Measurements from ENCODE around the gene RSRP1.

The RSRP1 gene

GRCh38 chr1:25232027-25232865 lies 15.0 kb downstream of the RSRP1 start, which contains the start of gene SYF2:
TSS of gene SYF2 (minus strand) at chr1:25232502. CDS start at chr1:25232467, 35 bp downstream.
- peak; percentile 60 for TF ChIP-seq SPI1 (IDR thresholded peaks at IDR 0.05; ENCODE audit: low read depth, low read length)
- TF ChIP-seq PAX5 (IDR thresholded peaks at IDR 0.05; ENCODE audit: insufficient read depth, low read length, severe bottlenecking) = no peak
- peak; percentile 90 for TF ChIP-seq TAF1 (IDR thresholded peaks at IDR 0.05; ENCODE audit: low read depth, low read length)
- peak; percentile 38; the same call in 1 of the 2 replicates for TF ChIP-seq POU2F2 (IDR thresholded peaks at IDR 0.05; ENCODE audit: low read depth, low read length)
- TF ChIP-seq POLR2A (IDR thresholded peaks at IDR 0.05; ENCODE audit: low read depth, low read length) = peak; percentile 90
- TF ChIP-seq POLR2AphosphoS5 (IDR thresholded peaks at IDR 0.05; ENCODE audit: low read depth, low read length) = peak; percentile 86
- peak; percentile 89 for DNase-seq (ENCODE audit: insufficient read length, low spot score)
- FAIRE-seq = no peak

- DNase-seq (ENCODE audit: insufficient read length, low spot score) = no peak
- TF ChIP-seq POLR2AphosphoS5 (IDR thresholded peaks at IDR 0.05; ENCODE audit: low read depth, low read length) (no peak), PAX5 (IDR thresholded peaks at IDR 0.05; ENCODE audit: insufficient read depth, low read length, severe bottlenecking) (no peak), SPI1 (IDR thresholded peaks at IDR 0.05; ENCODE audit: low read depth, low read length) (no peak), TAF1 (IDR thresholded peaks at IDR 0.05; ENCODE audit: low read depth, low read length) (no peak), POU2F2 (IDR thresholded peaks at IDR 0.05; ENCODE audit: low read depth, low read length) (no peak), POLR2A (IDR thresholded peaks at IDR 0.05; ENCODE audit: low read depth, low read length) (no peak)
- FAIRE-seq = no peak
Observed at GRCh38 chr1:25223471-25223870, 23.8 kb downstream of the RSRP1 start.

- no peak for FAIRE-seq
- TF ChIP-seq PAX5 (IDR thresholded peaks at IDR 0.05; ENCODE audit: insufficient read depth, low read length, severe bottlenecking) (no peak), SPI1 (IDR thresholded peaks at IDR 0.05; ENCODE audit: low read depth, low read length) (no peak), POU2F2 (IDR thresholded peaks at IDR 0.05; ENCODE audit: low read depth, low read length) (no peak), POLR2AphosphoS5 (IDR thresholded peaks at IDR 0.05; ENCODE audit: low read depth, low read length) (no peak), POLR2A (IDR thresholded peaks at IDR 0.05; ENCODE audit: low read depth, low read length) (no peak), TAF1 (IDR thresholded peaks at IDR 0.05; ENCODE audit: low read depth, low read length) (no peak)
Observed at GRCh38 chr1:25222606-25223005, 24.6 kb downstream of the RSRP1 start.

GRCh38 chr1:25220666-25221065 lies 26.6 kb downstream of the RSRP1 start:
- no peak for FAIRE-seq
- TF ChIP-seq TAF1 (IDR thresholded peaks at IDR 0.05; ENCODE audit: low read depth, low read length) = no peak
- no peak for TF ChIP-seq SPI1 (IDR thresholded peaks at IDR 0.05; ENCODE audit: low read depth, low read length)
- TF ChIP-seq POU2F2 (IDR thresholded peaks at IDR 0.05; ENCODE audit: low read depth, low read length) = no peak
- DNase-seq (ENCODE audit: insufficient read length, low spot score) = no peak

More at GRCh38 chr1:25222606-25223005, 24.6 kb downstream of the RSRP1 start:
- DNase-seq (ENCODE audit: insufficient read length, low spot score) = no peak

GRCh38 chr1:25219661-25220251 lies 27.5 kb downstream of the RSRP1 start:
- TF ChIP-seq SPI1 (IDR thresholded peaks at IDR 0.05; ENCODE audit: low read depth, low read length) = no peak
- TF ChIP-seq POLR2AphosphoS5 (IDR thresholded peaks at IDR 0.05; ENCODE audit: low read depth, low read length) = no peak
- TF ChIP-seq POLR2A (IDR thresholded peaks at IDR 0.05; ENCODE audit: low read depth, low read length) = no peak
- TF ChIP-seq POU2F2 (IDR thresholded peaks at IDR 0.05; ENCODE audit: low read depth, low read length) = no peak
- no peak for TF ChIP-seq TAF1 (IDR thresholded peaks at IDR 0.05; ENCODE audit: low read depth, low read length)
- DNase-seq (ENCODE audit: insufficient read length, low spot score) = no peak
- FAIRE-seq = no peak

- DNase-seq (ENCODE audit: insufficient read length, low spot score) (no peak), FAIRE-seq (peak; percentile 13)
- TF ChIP-seq TAF1 (IDR thresholded peaks at IDR 0.05; ENCODE audit: low read depth, low read length) (no peak), SPI1 (IDR thresholded peaks at IDR 0.05; ENCODE audit: low read depth, low read length) (no peak), POLR2AphosphoS5 (IDR thresholded peaks at IDR 0.05; ENCODE audit: low read depth, low read length) (no peak), POLR2A (IDR thresholded peaks at IDR 0.05; ENCODE audit: low read depth, low read length) (no peak), PAX5 (IDR thresholded peaks at IDR 0.05; ENCODE audit: insufficient read depth, low read length, severe bottlenecking) (no peak), POU2F2 (IDR thresholded peaks at IDR 0.05; ENCODE audit: low read depth, low read length) (no peak)
Observed at GRCh38 chr1:25217598-25218232, 29.5 kb downstream of the RSRP1 start.

GRCh38 chr1:25217015-25217414 lies 30.2 kb downstream of the RSRP1 start:
- FAIRE-seq = no peak
- no peak for DNase-seq (ENCODE audit: insufficient read length, low spot score)
- no peak for TF ChIP-seq POLR2A (IDR thresholded peaks at IDR 0.05; ENCODE audit: low read depth, low read length)
- TF ChIP-seq POU2F2 (IDR thresholded peaks at IDR 0.05; ENCODE audit: low read depth, low read length) = no peak
- no peak for TF ChIP-seq TAF1 (IDR thresholded peaks at IDR 0.05; ENCODE audit: low read depth, low read length)
- no peak for TF ChIP-seq POLR2AphosphoS5 (IDR thresholded peaks at IDR 0.05; ENCODE audit: low read depth, low read length)
- TF ChIP-seq SPI1 (IDR thresholded peaks at IDR 0.05; ENCODE audit: low read depth, low read length) = no peak
- no peak for TF ChIP-seq PAX5 (IDR thresholded peaks at IDR 0.05; ENCODE audit: insufficient read depth, low read length, severe bottlenecking)

GRCh38 chr1:25216123-25216522 lies 31.1 kb downstream of the RSRP1 start:
- no peak for FAIRE-seq
- DNase-seq (ENCODE audit: insufficient read length, low spot score) = no peak
- TF ChIP-seq POLR2AphosphoS5 (IDR thresholded peaks at IDR 0.05; ENCODE audit: low read depth, low read length) (no peak), SPI1 (IDR thresholded peaks at IDR 0.05; ENCODE audit: low read depth, low read length) (peak; percentile 93)

GRCh38 chr1:25212725-25213124 lies 34.5 kb downstream of the RSRP1 start:
- TF ChIP-seq PAX5 (IDR thresholded peaks at IDR 0.05; ENCODE audit: insufficient read depth, low read length, severe bottlenecking) = no peak
- no peak for TF ChIP-seq TAF1 (IDR thresholded peaks at IDR 0.05; ENCODE audit: low read depth, low read length)
- TF ChIP-seq POLR2AphosphoS5 (IDR thresholded peaks at IDR 0.05; ENCODE audit: low read depth, low read length) = no peak
- no peak for TF ChIP-seq POLR2A (IDR thresholded peaks at IDR 0.05; ENCODE audit: low read depth, low read length)
- TF ChIP-seq POU2F2 (IDR thresholded peaks at IDR 0.05; ENCODE audit: low read depth, low read length) = no peak
- TF ChIP-seq SPI1 (IDR thresholded peaks at IDR 0.05; ENCODE audit: low read depth, low read length) = no peak
- FAIRE-seq = no peak

More at GRCh38 chr1:25212725-25213124, 34.5 kb downstream of the RSRP1 start:
- DNase-seq (ENCODE audit: insufficient read length, low spot score) = no peak

All from GM12891 (cell line).